Neural cell (in vitro differentiated cells): Measurements from ENCODE around the gene PRKAR1B. TPM values are rescaled to one million over a fixed set of nuclear protein-coding genes. Genes with fewer than 3 reads are reported as not detected.

Experiments
- H2AFZ ChIP-seq: fragments of 200-600, 300-800 bp; sonication (generic), shearing (Covaris generic); 2 replicates; pipeline ENCODE4 v1.6.0; 2014; ENCODE audit warnings: low read depth, mild to moderate bottlenecking, antibody characterized with exemption, low read length, moderate library complexity
- H3F3A ChIP-seq: fragments of 200-600 bp; shearing (Covaris generic); 2 replicates; pipeline ENCODE4 v1.6.1; 2016; ENCODE audit warnings: mild to moderate bottlenecking, moderate library complexity, mixed read lengths, antibody characterized with exemption, low read length; ENCODE audit not compliant: insufficient read depth, poor library complexity, severe bottlenecking
- H3K27ac ChIP-seq: fragments of 200-600, 300-800 bp; sonication (generic), shearing (Covaris generic); 2 replicates; pipeline ENCODE4 v1.5.1; 2014; ENCODE audit warnings: mild to moderate bottlenecking, low read length, moderate library complexity
- H3K27me3 ChIP-seq: fragments of 300-800, 200-600 bp; sonication (generic), shearing (Covaris generic); 2 replicates; pipeline ENCODE4 v1.6.0; 2014; ENCODE audit warnings: mild to moderate bottlenecking, low read depth, low read length, moderate library complexity; ENCODE audit not compliant: insufficient read depth
- H3K36me3 ChIP-seq: fragments of 300-800, 200-600 bp; sonication (generic), shearing (Covaris generic); 2 replicates; pipeline ENCODE4 v1.5.1; 2014; ENCODE audit warnings: mild to moderate bottlenecking, antibody characterized with exemption, low read length, moderate library complexity; ENCODE audit not compliant: insufficient read depth
- H3K4me2 ChIP-seq: fragments of 300-800, 200-600 bp; sonication (generic), shearing (Covaris generic); 2 replicates; pipeline ENCODE4 v1.6.0; 2014; ENCODE audit warnings: mild to moderate bottlenecking, low read length
- H3K4me3 ChIP-seq: fragments of 300-800, 200-600 bp; sonication (generic), shearing (Covaris generic); 2 replicates; pipeline ENCODE4 v1.5.1; 2014; ENCODE audit warnings: mild to moderate bottlenecking, low read length, moderate library complexity
- H3K79me2 ChIP-seq: fragments of 200-600 bp; shearing (Covaris generic); replicated peaks from 2 replicates; pipeline ENCODE4 v1.6.0; 2014; ENCODE audit warnings: mild to moderate bottlenecking, low read length, moderate library complexity; ENCODE audit not compliant: insufficient read depth
- H3K9ac ChIP-seq: fragments of 300-800, 200-600 bp; sonication (generic), shearing (Covaris generic); 2 replicates; pipeline ENCODE4 v1.6.1; 2016; ENCODE audit warnings: mild to moderate bottlenecking, low read length, mixed read lengths
- H3K9me2 ChIP-seq: fragments of 200-600 bp; shearing (Covaris generic); 2 replicates; pipeline ENCODE4 v1.6.1; 2016; ENCODE audit warnings: mild to moderate bottlenecking, low read length, mixed read lengths; ENCODE audit not compliant: insufficient read depth
- H3K9me3 ChIP-seq: fragments of 200-600, 300-800 bp; sonication (generic), shearing (Covaris generic); 2 replicates; pipeline ENCODE4 v1.6.1; 2016; ENCODE audit warnings: mild to moderate bottlenecking, mixed run types, low read length, moderate library complexity, mixed read lengths
- H4K20me1 ChIP-seq: fragments of 200-600 bp; shearing (Covaris generic); 2 replicates; pipeline ENCODE4 v1.6.1; 2016; ENCODE audit warnings: mild to moderate bottlenecking, mixed run types; ENCODE audit not compliant: insufficient read depth
- CTCF ChIP-seq: fragments of 450-650 bp; IDR thresholded peaks from 2 replicates; pipeline ENCODE4 v1.5.1; 2014; ENCODE audit warnings: antibody characterized with exemption, mild to moderate bottlenecking, moderate library complexity; ENCODE audit not compliant: poor library complexity, severe bottlenecking
- EP300 ChIP-seq: fragments of 450-650 bp; conservative IDR thresholded peaks from 2 replicates; pipeline ENCODE4 v1.6.1; 2014; ENCODE audit warnings: antibody characterized with exemption, mild to moderate bottlenecking, moderate library complexity; ENCODE audit not compliant: poor library complexity, severe bottlenecking
- EZH2 ChIP-seq: fragments of 200-600, 300-800 bp; shearing (Covaris generic), sonication (generic); IDR thresholded peaks from 2 replicates; pipeline ENCODE4 v1.6.1; 2014; ENCODE audit warnings: antibody characterized with exemption, low read length, borderline replicate concordance, mild to moderate bottlenecking; ENCODE audit not compliant: insufficient read depth, poor library complexity, severe bottlenecking
- MXI1 ChIP-seq: fragments of 450-650 bp; conservative IDR thresholded peaks from 2 replicates; pipeline ENCODE4 v1.6.1; 2014; ENCODE audit warnings: antibody characterized with exemption, mild to moderate bottlenecking; ENCODE audit not compliant: poor library complexity, severe bottlenecking
- POLR2AphosphoS5 ChIP-seq: IDR thresholded peaks from 2 replicates; pipeline ENCODE4 v1.6.1; 2012
- RAD21 ChIP-seq: fragments of 450-650 bp; conservative IDR thresholded peaks from 2 replicates; pipeline ENCODE4 v1.6.1; 2014; ENCODE audit warnings: antibody characterized with exemption, mild to moderate bottlenecking, moderate library complexity
- REST ChIP-seq: IDR thresholded peaks from 2 replicates; pipeline ENCODE4 v1.6.1; 2012; ENCODE audit warnings: borderline replicate concordance
- SMC3 ChIP-seq: fragments of 450-650 bp; conservative IDR thresholded peaks from 2 replicates; pipeline ENCODE4 v1.6.1; 2014; ENCODE audit warnings: antibody characterized with exemption, mild to moderate bottlenecking, moderate library complexity; ENCODE audit not compliant: poor library complexity
- TAF1 ChIP-seq: IDR thresholded peaks from 2 replicates; pipeline ENCODE4 v1.6.1; 2012; ENCODE audit warnings: low read depth
- polyA plus RNA-seq: library from polyadenylated mRNA; depleted of rRNA; stranded (reverse); fragments of >200 nt; gene quantifications from 2 replicates; pipeline ENCODE4 v1.2.3, GENCODE V29; 2014

PRKAR1B gene
- polyA plus RNA-seq, 1 donor from 2014 or later = 38.6 TPM

GRCh38 chr7:620056-620455 lies 107.0 kb downstream of the PRKAR1B start:
- H3K4me2 ChIP-seq = no peak overlapping the region
- no peaks in the 10 kb centered on the region for H3K27me3 ChIP-seq
- H3K36me3 ChIP-seq = no peaks in the 10 kb centered on the region
- peaks cover 22% of the 10 kb centered on the region for H3K9me3 ChIP-seq
- H3K79me2 ChIP-seq = no peaks in the 10 kb centered on the region
- H3K4me3 ChIP-seq = no peak overlapping the region
- no peaks in the 10 kb centered on the region for H3K9me2 ChIP-seq
- no peak overlapping the region for H3K9ac ChIP-seq
- H3F3A ChIP-seq = no peaks in the 10 kb centered on the region
- no peak overlapping the region for H2AFZ ChIP-seq
- TF ChIP-seq EZH2 (no peak), MXI1 (no peak), CTCF (no peak), REST (no peak), POLR2AphosphoS5 (no peak), SMC3 (no peak), EP300 (no peak), TAF1 (no peak), RAD21 (no peak)
- H4K20me1 ChIP-seq = no peaks in the 10 kb centered on the region
- H3K27ac ChIP-seq = no peak overlapping the region

- H4K20me1 ChIP-seq = no peaks in the 10 kb centered on the region
- no peaks in the 10 kb centered on the region for H3K9me2 ChIP-seq
- H2AFZ ChIP-seq = no peak overlapping the region
- H3K4me2 ChIP-seq = no peak overlapping the region
- no peaks in the 10 kb centered on the region for H3K36me3 ChIP-seq
- H3K9ac ChIP-seq = no peak overlapping the region
- H3K27ac ChIP-seq = no peak overlapping the region
- no peaks in the 10 kb centered on the region for H3F3A ChIP-seq
- no peak for TF ChIP-seq RAD21
- TF ChIP-seq EZH2 = no peak
- TF ChIP-seq TAF1 = no peak
- no peak for TF ChIP-seq SMC3
- TF ChIP-seq POLR2AphosphoS5 = no peak
- TF ChIP-seq EP300 = no peak
- TF ChIP-seq CTCF = no peak
- TF ChIP-seq REST = no peak
- TF ChIP-seq MXI1 = no peak
- H3K27me3 ChIP-seq = no peaks in the 10 kb centered on the region
- peaks cover 22% of the 10 kb centered on the region for H3K9me3 ChIP-seq
- H3K79me2 ChIP-seq = no peaks in the 10 kb centered on the region
- H3K4me3 ChIP-seq = no peak overlapping the region
These were observed 107.7 kb downstream of the PRKAR1B start for GRCh38 chr7:619368-619840.
